HL-60 (cell line): ENCODE results near the gene BRAT1.

Experiments
- DNase-seq, 2 experiments: peaks; one replicate each; pipeline ENCODE4 v3.0.0-alpha.2; 2010 to 2020; ENCODE audit warnings: low read depth in 1 of 2, low spot score in 1 of 2
- H3K27ac ChIP-seq: fragments of 250-450 bp; sonication (Bioruptor Pico); replicated peaks from 2 replicates; pipeline ENCODE4 v1.5.1; 2020; ENCODE audit warnings: mild to moderate bottlenecking, moderate library complexity
- H3K27me3 ChIP-seq: fragments of 250-450 bp; sonication (Bioruptor Pico); 2 replicates; pipeline ENCODE4 v1.5.1; 2021; ENCODE audit warnings: mild to moderate bottlenecking, moderate library complexity; ENCODE audit not compliant: insufficient read depth, poor library complexity, severe bottlenecking
- H3K4me3 ChIP-seq: replicated peaks from 2 replicates; pipeline ENCODE4 v1.5.1; 2011; ENCODE audit warnings: mild to moderate bottlenecking, control low read depth, low read length; ENCODE audit not compliant: insufficient read depth
- GABPA ChIP-seq: IDR thresholded peaks from 2 replicates; pipeline ENCODE4 v1.6.1; 2012; ENCODE audit warnings: low read depth
- POLR2AphosphoS5 ChIP-seq: IDR thresholded peaks from 2 replicates; pipeline ENCODE4 v1.6.1; 2012; ENCODE audit warnings: low read depth
- SPI1 ChIP-seq: IDR thresholded peaks from 2 replicates; pipeline ENCODE4 v1.6.1; 2012; ENCODE audit warnings: low read depth, mild to moderate bottlenecking, borderline replicate concordance
- TF ChIP-seq, protein P1 (sequence below): IDR thresholded peaks from one replicate; pipeline ENCODE4 v1.5.1; 2011; ENCODE audit warnings: low read length, control low read depth, inconsistent platforms; ENCODE audit not compliant: insufficient read depth
- TF ChIP-seq, protein P2 (sequence below): IDR thresholded peaks from 2 replicates; pipeline ENCODE4 v1.6.1; 2012; ENCODE audit warnings: low read depth; ENCODE audit not compliant: insufficient replicate concordance

BRAT1 gene

DNA sequence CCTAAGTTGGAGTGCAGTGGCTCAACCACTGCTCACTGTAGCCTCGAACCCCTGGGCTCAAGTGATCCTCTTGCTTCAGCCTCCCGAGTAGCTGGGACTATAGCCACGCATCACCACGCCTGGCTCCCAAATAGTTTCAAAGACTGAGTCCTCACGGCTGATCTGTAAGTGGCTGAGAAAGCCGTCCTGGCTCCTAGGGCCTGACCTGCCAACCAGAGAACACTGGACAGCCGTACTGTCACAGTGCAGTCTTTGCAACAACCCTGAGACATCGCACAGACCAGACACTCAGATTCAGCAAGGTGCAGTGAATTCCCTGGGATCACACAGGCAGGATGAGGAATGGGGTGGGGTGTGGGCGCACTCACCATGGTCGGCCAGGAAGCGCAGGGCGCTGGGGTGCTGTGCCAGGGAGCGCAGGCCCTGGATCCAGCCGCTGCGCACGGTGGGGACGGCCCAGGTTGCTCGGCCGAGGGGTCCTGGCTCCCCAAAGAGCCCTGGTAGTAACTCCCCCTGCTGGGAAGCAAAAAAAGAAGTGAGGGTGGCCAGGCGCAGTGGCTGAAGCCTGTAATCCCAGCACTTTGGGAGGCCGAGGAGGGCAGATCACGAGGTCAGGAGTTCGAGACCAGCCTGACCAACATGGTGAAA lies 10.7 kb downstream of the BRAT1 start:
- H3K4me3 ChIP-seq, result no peak overlapping the region
- H3K27me3 ChIP-seq, result no peaks in the 10 kb centered on the region
- no peak for DNase-seq
- H3K27ac ChIP-seq, result no peak overlapping the region
- TF ChIP-seq SPI1, result no peak
- no peak for TF ChIP-seq GABPA
- TF ChIP-seq, protein P1, sequence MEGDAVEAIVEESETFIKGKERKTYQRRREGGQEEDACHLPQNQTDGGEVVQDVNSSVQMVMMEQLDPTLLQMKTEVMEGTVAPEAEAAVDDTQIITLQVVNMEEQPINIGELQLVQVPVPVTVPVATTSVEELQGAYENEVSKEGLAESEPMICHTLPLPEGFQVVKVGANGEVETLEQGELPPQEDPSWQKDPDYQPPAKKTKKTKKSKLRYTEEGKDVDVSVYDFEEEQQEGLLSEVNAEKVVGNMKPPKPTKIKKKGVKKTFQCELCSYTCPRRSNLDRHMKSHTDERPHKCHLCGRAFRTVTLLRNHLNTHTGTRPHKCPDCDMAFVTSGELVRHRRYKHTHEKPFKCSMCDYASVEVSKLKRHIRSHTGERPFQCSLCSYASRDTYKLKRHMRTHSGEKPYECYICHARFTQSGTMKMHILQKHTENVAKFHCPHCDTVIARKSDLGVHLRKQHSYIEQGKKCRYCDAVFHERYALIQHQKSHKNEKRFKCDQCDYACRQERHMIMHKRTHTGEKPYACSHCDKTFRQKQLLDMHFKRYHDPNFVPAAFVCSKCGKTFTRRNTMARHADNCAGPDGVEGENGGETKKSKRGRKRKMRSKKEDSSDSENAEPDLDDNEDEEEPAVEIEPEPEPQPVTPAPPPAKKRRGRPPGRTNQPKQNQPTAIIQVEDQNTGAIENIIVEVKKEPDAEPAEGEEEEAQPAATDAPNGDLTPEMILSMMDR, result no peak
- TF ChIP-seq POLR2AphosphoS5, result no peak
- TF ChIP-seq, protein P2, sequence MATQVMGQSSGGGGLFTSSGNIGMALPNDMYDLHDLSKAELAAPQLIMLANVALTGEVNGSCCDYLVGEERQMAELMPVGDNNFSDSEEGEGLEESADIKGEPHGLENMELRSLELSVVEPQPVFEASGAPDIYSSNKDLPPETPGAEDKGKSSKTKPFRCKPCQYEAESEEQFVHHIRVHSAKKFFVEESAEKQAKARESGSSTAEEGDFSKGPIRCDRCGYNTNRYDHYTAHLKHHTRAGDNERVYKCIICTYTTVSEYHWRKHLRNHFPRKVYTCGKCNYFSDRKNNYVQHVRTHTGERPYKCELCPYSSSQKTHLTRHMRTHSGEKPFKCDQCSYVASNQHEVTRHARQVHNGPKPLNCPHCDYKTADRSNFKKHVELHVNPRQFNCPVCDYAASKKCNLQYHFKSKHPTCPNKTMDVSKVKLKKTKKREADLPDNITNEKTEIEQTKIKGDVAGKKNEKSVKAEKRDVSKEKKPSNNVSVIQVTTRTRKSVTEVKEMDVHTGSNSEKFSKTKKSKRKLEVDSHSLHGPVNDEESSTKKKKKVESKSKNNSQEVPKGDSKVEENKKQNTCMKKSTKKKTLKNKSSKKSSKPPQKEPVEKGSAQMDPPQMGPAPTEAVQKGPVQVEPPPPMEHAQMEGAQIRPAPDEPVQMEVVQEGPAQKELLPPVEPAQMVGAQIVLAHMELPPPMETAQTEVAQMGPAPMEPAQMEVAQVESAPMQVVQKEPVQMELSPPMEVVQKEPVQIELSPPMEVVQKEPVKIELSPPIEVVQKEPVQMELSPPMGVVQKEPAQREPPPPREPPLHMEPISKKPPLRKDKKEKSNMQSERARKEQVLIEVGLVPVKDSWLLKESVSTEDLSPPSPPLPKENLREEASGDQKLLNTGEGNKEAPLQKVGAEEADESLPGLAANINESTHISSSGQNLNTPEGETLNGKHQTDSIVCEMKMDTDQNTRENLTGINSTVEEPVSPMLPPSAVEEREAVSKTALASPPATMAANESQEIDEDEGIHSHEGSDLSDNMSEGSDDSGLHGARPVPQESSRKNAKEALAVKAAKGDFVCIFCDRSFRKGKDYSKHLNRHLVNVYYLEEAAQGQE, result no peak

DNA sequence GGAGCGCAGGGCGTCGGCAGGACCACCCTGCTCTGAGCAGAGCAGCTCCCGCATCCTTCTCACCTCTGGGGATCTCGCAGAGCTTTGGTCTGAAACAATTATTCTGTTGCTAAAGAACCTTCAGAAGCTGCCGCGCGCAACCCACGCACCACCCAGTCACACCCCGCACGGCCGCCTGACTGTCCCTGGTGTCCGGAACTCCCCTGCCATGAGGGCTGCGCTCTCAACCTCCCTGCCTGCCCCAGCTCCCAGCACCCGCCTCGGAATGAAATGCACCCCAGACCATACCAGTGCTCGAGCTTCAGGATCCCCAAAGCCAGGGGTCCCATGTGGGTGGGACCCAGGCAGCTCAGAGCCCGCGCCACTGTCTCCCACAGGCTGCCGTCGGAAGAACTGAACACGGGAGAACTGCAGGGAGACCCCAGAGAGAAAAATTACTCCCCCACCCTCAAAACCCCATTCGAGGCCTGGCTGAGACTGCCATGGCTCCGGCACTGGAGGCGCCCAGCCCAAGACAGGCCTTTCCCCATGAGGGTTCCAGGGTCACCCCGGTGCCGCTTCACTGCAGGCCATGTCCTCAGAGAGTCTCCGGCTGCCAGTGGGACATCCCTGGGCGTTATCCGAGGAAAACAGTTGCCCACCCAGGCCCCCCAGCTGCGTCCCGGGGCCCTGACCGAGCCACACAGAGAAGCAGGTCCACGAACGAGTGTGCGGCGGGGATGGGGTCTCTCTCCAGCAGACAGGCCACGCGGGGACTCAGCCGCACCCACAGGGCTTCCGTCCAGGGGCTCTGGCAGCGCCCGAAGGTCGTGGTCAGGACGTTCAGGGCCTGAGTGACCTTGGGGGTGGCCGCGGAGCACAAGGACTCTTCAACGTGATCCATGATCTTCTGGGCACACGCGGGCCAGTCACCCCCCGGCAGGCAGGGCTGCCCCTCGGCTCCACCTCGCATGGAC lies 12.1 kb downstream of the BRAT1 start:
- TF ChIP-seq SPI1, result no peak
- TF ChIP-seq, protein P2, result no peak
- no peak for TF ChIP-seq GABPA
- TF ChIP-seq, protein P1, result no peak
- no peak for TF ChIP-seq POLR2AphosphoS5
- Histone ChIP-seq H3K27ac (no peak overlapping the region), H3K27me3 (no peaks in the 10 kb centered on the region), H3K4me3 (no peak overlapping the region)
- DNase-seq, result no peak

DNA sequence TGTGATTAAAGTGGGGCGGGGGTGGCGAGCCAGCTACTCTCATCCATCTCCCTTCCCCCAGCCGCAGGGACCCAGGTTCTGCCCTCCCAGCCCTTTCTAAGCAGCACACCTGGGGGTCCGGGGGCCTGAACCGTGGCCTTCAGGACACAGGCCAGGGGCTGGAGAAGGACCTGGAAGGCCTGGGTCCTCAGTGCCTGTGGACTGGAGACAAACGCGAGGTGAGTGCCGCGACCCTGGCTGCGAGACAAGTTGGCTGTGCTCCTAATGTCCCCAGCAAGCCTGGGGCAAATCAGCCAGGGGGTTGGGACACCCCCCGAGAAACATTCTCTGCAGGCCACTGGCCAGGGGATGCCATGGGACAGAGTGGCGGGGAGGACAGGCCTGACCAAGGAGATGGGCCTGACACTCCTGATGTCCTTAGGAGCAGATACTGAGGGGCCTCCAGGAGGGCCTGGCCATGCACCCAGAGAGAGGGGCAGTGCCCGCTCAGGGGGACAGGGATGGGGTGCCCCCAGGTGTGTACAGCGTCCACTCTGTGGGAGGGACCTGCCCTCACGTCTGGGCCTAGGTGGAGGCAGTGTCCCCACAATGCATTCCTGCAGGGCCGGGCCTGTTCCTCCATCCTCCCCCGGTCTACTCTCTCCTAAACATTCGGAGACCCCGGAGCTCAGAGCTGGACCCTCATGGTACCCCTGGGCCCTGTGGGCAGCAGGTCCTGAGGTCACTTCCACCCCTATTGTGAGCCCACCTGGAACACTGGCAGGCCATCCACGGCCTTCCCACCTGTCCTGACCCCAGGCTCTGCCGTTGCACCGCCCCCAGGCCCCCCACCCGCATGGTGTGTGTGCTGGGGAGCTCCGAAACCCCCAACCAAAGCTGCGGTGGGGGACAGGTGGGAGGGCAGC lies 13.1 kb downstream of the BRAT1 start:
- no peak overlapping the region for H3K4me3 ChIP-seq
- TF ChIP-seq, protein P1, result no peak
- TF ChIP-seq, protein P2, result no peak
- TF ChIP-seq POLR2AphosphoS5, result no peak
- TF ChIP-seq SPI1, result no peak
- TF ChIP-seq GABPA, result no peak
- H3K27me3 ChIP-seq, result no peaks in the 10 kb centered on the region
- no peak for DNase-seq
- no peak overlapping the region for H3K27ac ChIP-seq
